ENCODE data around the gene NOTO.

GRCh38 chr2:73174941-73175662, 27.3 kb upstream of the NOTO start:
- TF ChIP-seq CTCF (IDR thresholded peaks at IDR 0.05; ENCODE audit: extremely low read depth in 1 of 2, insufficient read depth in 1 of 2, low read depth in 1 of 2, low read length in 2 of 2) (no peak), POLR2A (IDR thresholded peaks at IDR 0.05; ENCODE audit: low read depth, low read length) (no peak), GATA2 (IDR thresholded peaks at IDR 0.05; ENCODE audit: insufficient read depth, insufficient read length, low read depth, low read length) (no peak), POLR2AphosphoS5 (IDR thresholded peaks at IDR 0.05; ENCODE audit: insufficient read depth, low read depth, low read length) (no peak), JUN (IDR thresholded peaks at IDR 0.05; ENCODE audit: borderline replicate concordance, insufficient read depth, insufficient read length, low read depth) (no peak), EZH2 (IDR thresholded peaks at IDR 0.05; ENCODE audit: borderline replicate concordance, low read depth, low read length, severe bottlenecking) (no peak), MAX (IDR thresholded peaks at IDR 0.05; ENCODE audit: insufficient read depth, insufficient read length) (no peak), MYC (IDR thresholded peaks at IDR 0.05; ENCODE audit: low read depth, low read length) (no peak)

Data from endothelial cell of umbilical vein (primary cell).